NT2/D1 (cell line): Measurements from ENCODE around the gene TATDN2.

ENCODE experiments used
- DNase-seq: peaks from one replicate; pipeline ENCODE4 v3.0.0-alpha.2; 2011; ENCODE audit warnings: low read depth, low spot score
- H3K27me3 ChIP-seq: 2 replicates; pipeline ENCODE4 v1.6.0; 2011; ENCODE audit warnings: mild to moderate bottlenecking; ENCODE audit not compliant: insufficient read length, insufficient read depth
- H3K36me3 ChIP-seq: 2 replicates; pipeline ENCODE4 v1.6.1; 2011; ENCODE audit warnings: mild to moderate bottlenecking, low read length, mixed read lengths; ENCODE audit not compliant: insufficient read depth, insufficient read length
- H3K4me1 ChIP-seq: 2 replicates; pipeline ENCODE4 v1.5.1; 2011; ENCODE audit not compliant: insufficient read depth, insufficient read length
- H3K4me3 ChIP-seq: 2 replicates; pipeline ENCODE4 v1.5.1; 2011; ENCODE audit warnings: low read depth; ENCODE audit not compliant: insufficient read length
- H3K9ac ChIP-seq: 2 replicates; pipeline ENCODE4 v1.6.0; 2011; ENCODE audit warnings: low read depth; ENCODE audit not compliant: insufficient read length
- H3K9me3 ChIP-seq: 2 replicates; pipeline ENCODE4 v1.5.1; 2011; ENCODE audit warnings: mild to moderate bottlenecking, low read length; ENCODE audit not compliant: insufficient read depth
- SUZ12 ChIP-seq: IDR thresholded peaks from 2 replicates; pipeline ENCODE4 v1.6.1; 2011; ENCODE audit not compliant: insufficient read length, insufficient read depth; ENCODE audit errors: extremely low read depth
- YY1 ChIP-seq: IDR thresholded peaks from 2 replicates; pipeline ENCODE4 v1.6.1; 2011; ENCODE audit not compliant: insufficient read length, insufficient read depth
- ZNF274 ChIP-seq: IDR thresholded peaks from 2 replicates; pipeline ENCODE4 v1.6.1; 2011; ENCODE audit warnings: mild to moderate bottlenecking, low read depth, low read length

TATDN2 gene

GRCh38 chr3:10299175-10299574 is 50.9 kb downstream of the TATDN2 start:
- H3K9ac ChIP-seq: no peak overlapping the region
- no peak for DNase-seq
- no peaks in the 10 kb centered on the region for H3K4me1 ChIP-seq
- no peaks in the 10 kb centered on the region for H3K27me3 ChIP-seq
- H3K9me3 ChIP-seq: no peaks in the 10 kb centered on the region
- no peak overlapping the region for H3K4me3 ChIP-seq
- peaks cover 70% of the 10 kb centered on the region for H3K36me3 ChIP-seq
- TF ChIP-seq YY1 (no peak), ZNF274 (no peak), SUZ12 (no peak)

DNA sequence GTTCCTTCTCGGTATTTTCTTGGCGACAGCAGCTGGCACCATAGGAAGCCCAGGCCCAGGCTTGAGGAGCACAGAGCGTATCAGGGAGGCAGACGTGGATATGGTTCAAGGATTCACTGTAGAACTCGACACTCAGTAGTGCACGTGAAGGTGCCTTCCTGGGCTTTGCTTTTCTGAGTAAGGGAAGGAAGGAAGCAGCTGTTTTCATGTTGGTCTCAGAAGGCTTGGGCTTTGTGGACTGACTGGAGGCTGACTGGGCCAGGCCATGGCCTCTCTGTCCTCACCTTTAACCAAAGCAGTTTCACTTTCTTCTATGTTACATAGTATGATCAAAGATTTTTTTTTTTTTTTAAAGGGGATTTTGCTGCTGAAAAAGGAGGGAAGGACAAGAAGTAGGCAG is 51.4 kb downstream of the TATDN2 start:
- no peak overlapping the region for H3K9ac ChIP-seq
- H3K27me3 ChIP-seq: no peaks in the 10 kb centered on the region
- TF ChIP-seq SUZ12 (no peak), ZNF274 (no peak), YY1 (no peak)
- H3K4me1 ChIP-seq: no peaks in the 10 kb centered on the region
- H3K36me3 ChIP-seq: peaks cover 72% of the 10 kb centered on the region
- no peak for DNase-seq
- no peaks in the 10 kb centered on the region for H3K9me3 ChIP-seq
- no peak overlapping the region for H3K4me3 ChIP-seq

GRCh38 chr3:10300087-10300486 is 51.8 kb downstream of the TATDN2 start:
- TF ChIP-seq YY1 (no peak), SUZ12 (no peak), ZNF274 (no peak)
- Histone ChIP-seq H3K9ac (no peak overlapping the region), H3K4me3 (no peak overlapping the region), H3K4me1 (no peaks in the 10 kb centered on the region), H3K36me3 (peaks cover 72% of the 10 kb centered on the region), H3K9me3 (no peaks in the 10 kb centered on the region), H3K27me3 (no peaks in the 10 kb centered on the region)
- no peak for DNase-seq

GRCh38 chr3:10303105-10303504 is 54.8 kb downstream of the TATDN2 start:
- no peak for DNase-seq
- no peaks in the 10 kb centered on the region for H3K4me1 ChIP-seq
- H3K27me3 ChIP-seq: no peaks in the 10 kb centered on the region
- no peak overlapping the region for H3K9ac ChIP-seq
- no peak overlapping the region for H3K4me3 ChIP-seq
- no peaks in the 10 kb centered on the region for H3K9me3 ChIP-seq
- TF ChIP-seq YY1 (no peak), SUZ12 (no peak), ZNF274 (no peak)
- H3K36me3 ChIP-seq: peaks cover 92% of the 10 kb centered on the region

DNA sequence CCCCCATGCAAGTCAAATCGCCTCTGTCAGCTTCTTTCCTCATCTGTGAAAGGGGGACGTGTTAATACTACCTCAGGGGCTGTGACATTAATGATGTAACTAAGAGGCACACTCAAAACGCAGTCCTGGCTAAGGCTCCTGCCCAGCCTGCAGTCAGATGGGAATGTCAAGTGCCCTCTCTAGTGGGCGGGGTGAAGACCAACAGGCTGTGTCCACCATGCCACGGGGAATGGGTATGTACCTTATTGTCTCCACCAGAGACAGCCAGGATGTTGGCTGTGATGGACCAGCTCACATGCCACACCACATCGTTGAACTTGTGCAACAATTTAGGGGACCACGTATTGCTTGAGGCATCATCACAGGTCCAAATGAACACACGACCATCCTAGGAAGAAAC is 55.5 kb downstream of the TATDN2 start:
- H3K4me3 ChIP-seq: no peak overlapping the region
- no peak for DNase-seq
- no peaks in the 10 kb centered on the region for H3K9me3 ChIP-seq
- H3K9ac ChIP-seq: no peak overlapping the region
- H3K36me3 ChIP-seq: peaks cover 98% of the 10 kb centered on the region
- H3K4me1 ChIP-seq: no peaks in the 10 kb centered on the region
- no peaks in the 10 kb centered on the region for H3K27me3 ChIP-seq
- TF ChIP-seq SUZ12: no peak
- TF ChIP-seq ZNF274: no peak
- TF ChIP-seq YY1: no peak

DNA sequence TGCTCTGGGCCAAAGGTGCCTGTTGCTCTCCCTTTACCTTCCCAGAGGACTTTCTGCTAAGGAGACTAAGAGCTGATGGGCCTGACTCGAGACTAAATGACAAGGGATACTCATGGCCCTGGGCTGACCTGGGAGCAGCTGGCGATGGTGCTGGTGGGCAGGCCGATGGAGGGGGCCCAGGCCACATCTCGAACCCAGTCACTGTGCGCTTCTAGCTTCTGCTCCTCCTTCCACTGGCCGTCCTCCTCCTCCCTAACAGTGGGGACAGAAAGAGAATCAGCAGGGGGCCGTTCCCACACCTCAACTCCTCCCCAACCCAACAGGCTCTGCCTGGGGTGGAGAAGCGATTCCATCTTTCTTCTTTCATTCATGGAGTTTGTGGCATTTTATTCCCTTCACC is 56.6 kb downstream of the TATDN2 start:
- Histone ChIP-seq H3K9me3 (no peaks in the 10 kb centered on the region), H3K4me3 (no peak overlapping the region), H3K36me3 (peaks cover 98% of the 10 kb centered on the region), H3K9ac (no peak overlapping the region), H3K4me1 (no peaks in the 10 kb centered on the region), H3K27me3 (no peaks in the 10 kb centered on the region)
- TF ChIP-seq SUZ12: no peak
- no peak for TF ChIP-seq ZNF274
- TF ChIP-seq YY1: no peak
- DNase-seq: no peak

- DNase-seq: no peak
- TF ChIP-seq SUZ12 (no peak), YY1 (no peak), ZNF274 (no peak)
- no peaks in the 10 kb centered on the region for H3K9me3 ChIP-seq
- no peaks in the 10 kb centered on the region for H3K4me1 ChIP-seq
- H3K4me3 ChIP-seq: no peak overlapping the region
- no peak overlapping the region for H3K9ac ChIP-seq
- no peaks in the 10 kb centered on the region for H3K27me3 ChIP-seq
- peaks cover 98% of the 10 kb centered on the region for H3K36me3 ChIP-seq
Observed at GRCh38 chr3:10305331-10305902, 57.2 kb downstream of the TATDN2 start.

GRCh38 chr3:10306156-10306555 is 57.9 kb downstream of the TATDN2 start:
- H3K4me3 ChIP-seq: no peak overlapping the region
- no peak for DNase-seq
- H3K4me1 ChIP-seq: no peaks in the 10 kb centered on the region
- no peaks in the 10 kb centered on the region for H3K27me3 ChIP-seq
- no peak overlapping the region for H3K9ac ChIP-seq
- H3K36me3 ChIP-seq: peaks cover 98% of the 10 kb centered on the region
- TF ChIP-seq SUZ12 (no peak), ZNF274 (no peak), YY1 (no peak)
- H3K9me3 ChIP-seq: no peaks in the 10 kb centered on the region
